VCaP (cell line): ENCODE results near the gene CD247.

Source experiments
- H3K27ac ChIP-seq: fragments of 450-650 bp; 2 replicates; pipeline ENCODE4 v1.5.1; 2017
- TF ChIP-seq, protein P1 (sequence below): fragments of 450-650 bp; conservative IDR thresholded peaks from 2 replicates; pipeline ENCODE4 v1.5.1; 2017; ENCODE audit warnings: mild to moderate bottlenecking, moderate library complexity

CD247 gene

DNA sequence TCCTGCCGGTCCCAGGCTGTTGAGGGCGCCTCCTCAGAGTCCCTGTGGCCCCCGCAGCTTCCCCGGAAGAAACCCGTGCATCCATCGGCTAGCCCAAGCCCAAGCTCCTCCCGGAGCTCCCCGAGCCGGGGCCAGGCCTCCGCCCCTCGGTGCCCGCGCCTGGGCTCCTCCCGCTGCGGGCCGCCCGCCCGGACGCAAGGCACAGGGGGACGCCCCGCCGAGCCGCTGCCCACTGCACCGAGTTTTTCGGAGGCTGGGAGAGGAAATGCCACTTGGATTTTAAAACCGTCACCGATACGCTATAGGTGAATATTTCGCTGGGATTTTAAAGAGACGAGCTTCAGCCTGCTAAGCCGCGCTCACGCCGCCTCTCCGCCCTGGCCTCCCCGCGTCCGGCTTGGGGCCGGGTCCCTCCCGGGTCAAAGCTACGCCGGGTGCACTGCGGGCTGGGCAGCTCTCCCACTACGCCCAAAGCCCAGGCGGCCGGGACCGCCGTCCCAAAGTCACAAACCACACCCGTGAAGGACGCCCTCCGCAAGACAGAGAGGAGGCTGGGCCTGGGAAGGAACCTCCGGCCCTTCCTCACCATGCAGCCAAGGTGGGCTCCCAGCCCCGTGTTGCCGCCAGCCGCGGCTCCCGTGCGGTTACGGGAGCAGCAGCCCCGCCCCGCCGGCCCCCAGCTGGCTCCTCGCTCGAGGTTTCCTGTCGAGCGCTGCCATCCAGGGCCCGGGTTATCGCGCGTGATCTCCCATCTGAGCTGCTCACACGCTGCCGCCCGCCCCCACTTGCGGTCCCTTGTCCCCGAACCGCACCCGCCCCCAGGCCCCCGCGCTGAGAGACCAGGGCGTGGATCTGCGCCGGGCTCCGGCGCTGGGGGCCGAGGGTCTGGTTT, 63.2 kb downstream of the CD247 start:
- peak overlapping the region; percentile 74 for H3K27ac ChIP-seq
- TF ChIP-seq, protein P1, sequence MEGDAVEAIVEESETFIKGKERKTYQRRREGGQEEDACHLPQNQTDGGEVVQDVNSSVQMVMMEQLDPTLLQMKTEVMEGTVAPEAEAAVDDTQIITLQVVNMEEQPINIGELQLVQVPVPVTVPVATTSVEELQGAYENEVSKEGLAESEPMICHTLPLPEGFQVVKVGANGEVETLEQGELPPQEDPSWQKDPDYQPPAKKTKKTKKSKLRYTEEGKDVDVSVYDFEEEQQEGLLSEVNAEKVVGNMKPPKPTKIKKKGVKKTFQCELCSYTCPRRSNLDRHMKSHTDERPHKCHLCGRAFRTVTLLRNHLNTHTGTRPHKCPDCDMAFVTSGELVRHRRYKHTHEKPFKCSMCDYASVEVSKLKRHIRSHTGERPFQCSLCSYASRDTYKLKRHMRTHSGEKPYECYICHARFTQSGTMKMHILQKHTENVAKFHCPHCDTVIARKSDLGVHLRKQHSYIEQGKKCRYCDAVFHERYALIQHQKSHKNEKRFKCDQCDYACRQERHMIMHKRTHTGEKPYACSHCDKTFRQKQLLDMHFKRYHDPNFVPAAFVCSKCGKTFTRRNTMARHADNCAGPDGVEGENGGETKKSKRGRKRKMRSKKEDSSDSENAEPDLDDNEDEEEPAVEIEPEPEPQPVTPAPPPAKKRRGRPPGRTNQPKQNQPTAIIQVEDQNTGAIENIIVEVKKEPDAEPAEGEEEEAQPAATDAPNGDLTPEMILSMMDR: no peak

- H3K27ac ChIP-seq: peak overlapping the region; percentile 74
- TF ChIP-seq, protein P1: no peak
Observed at GRCh38 chr1:167454304-167454893, 63.9 kb downstream of the CD247 start.

DNA sequence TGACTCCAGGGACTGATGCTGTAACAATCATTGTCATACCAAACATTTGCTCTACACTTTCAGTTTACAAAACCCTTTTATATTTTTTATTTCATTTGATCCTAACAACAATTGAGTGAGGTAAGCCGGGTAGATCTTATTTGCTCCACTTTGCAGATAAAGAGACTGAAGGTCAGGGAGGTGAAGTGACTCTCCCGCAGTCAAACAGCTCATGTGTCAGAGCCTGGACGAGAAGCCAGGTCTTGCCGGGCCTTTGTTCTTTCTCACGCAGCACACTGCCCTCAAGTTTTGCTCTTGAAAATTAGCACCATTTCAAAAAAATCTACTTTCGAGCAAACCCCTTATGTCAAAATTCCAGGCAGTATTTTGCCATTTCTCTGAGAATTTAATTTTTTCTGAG, 65.2 kb downstream of the CD247 start:
- no peak overlapping the region for H3K27ac ChIP-seq
- TF ChIP-seq, protein P1: no peak

GRCh38 chr1:167452483-167452882, 65.8 kb downstream of the CD247 start:
- TF ChIP-seq, protein P1: no peak
- no peak overlapping the region for H3K27ac ChIP-seq

DNA sequence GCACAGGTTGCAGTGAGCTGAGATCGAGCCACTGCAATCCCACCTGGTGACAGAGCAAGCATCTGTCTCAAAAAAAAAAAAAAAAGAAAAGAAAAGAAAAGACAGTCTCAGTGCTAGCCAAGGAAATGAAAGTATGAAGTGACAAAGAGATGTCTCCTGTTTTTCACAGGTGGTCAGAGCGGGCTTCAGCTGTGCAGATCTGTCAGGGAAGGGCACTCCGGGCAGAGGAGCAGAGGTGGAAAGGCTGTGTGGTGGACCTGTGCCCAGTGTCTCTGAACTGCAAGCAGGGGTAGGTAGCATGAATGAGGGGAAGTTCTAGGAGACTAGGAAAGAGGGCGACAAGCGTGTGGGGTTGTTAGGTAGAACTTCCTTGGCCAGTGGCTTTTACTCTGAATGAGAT, 67.5 kb downstream of the CD247 start:
- TF ChIP-seq, protein P1: no peak
- H3K27ac ChIP-seq: no peak overlapping the region

GRCh38 chr1:167447521-167448136, 70.7 kb downstream of the CD247 start:
- TF ChIP-seq, protein P1: no peak
- no peak overlapping the region for H3K27ac ChIP-seq

DNA sequence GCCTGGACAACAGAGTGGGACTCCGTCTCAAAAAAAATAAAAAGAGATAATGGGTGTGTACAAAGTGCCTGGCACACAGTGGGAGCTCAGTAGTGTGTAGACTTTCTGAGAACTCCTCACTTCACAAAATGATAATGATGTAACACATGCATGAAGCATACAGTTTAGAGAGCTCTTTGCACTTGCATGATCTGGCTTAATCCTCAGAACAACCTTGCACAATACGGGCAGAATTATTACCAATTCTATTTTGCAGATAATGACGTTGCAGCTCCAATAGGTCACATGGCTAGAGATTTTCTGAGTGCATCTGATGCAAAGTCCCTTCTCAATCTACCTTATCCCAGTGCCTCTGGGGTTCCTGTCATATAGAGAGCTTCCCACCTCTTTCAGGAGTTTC, 71.4 kb downstream of the CD247 start:
- no peak overlapping the region for H3K27ac ChIP-seq
- TF ChIP-seq, protein P1: no peak
